SW 1271 (cell line): ENCODE measurements around the gene NEURL1.

Source experiments
- DNase-seq, 2 experiments: peaks; one replicate each; lab custom pipeline; 2025; lab: John Stamatoyannopoulos, UW

Gene NEURL1

GRCh38 chr10:103584216-103585010 lies 90.9 kb downstream of the NEURL1 start:
- DNase-seq = no peak

GRCh38 chr10:103585011-103585405 lies 91.5 kb downstream of the NEURL1 start:
- no peak for DNase-seq

GRCh38 chr10:103587073-103587472 lies 93.6 kb downstream of the NEURL1 start:
- DNase-seq = no peak

GRCh38 chr10:103589074-103589630 lies 95.6 kb downstream of the NEURL1 start:
- no peak for DNase-seq

- DNase-seq = no peak
These were observed 96.6 kb downstream of the NEURL1 start for GRCh38 chr10:103590060-103590459.

- DNase-seq = no peak
These were observed 97.3 kb downstream of the NEURL1 start for GRCh38 chr10:103590744-103591291.

- peak in 1 of 2 experiments; percentile 23 for DNase-seq
These were observed 98.9 kb downstream of the NEURL1 start for GRCh38 chr10:103592186-103593021.

- DNase-seq = no peak
These were observed 99.6 kb downstream of the NEURL1 start for GRCh38 chr10:103593022-103593570.

GRCh38 chr10:103595933-103596726 lies 102.6 kb downstream of the NEURL1 start:
- DNase-seq = no peak

GRCh38 chr10:103597003-103597402 lies 103.5 kb downstream of the NEURL1 start:
- DNase-seq = no peak

GRCh38 chr10:103598654-103599115 lies 105.2 kb downstream of the NEURL1 start:
- DNase-seq = peak; percentile 23 to 44

- DNase-seq = no peak
These were observed 105.7 kb downstream of the NEURL1 start for GRCh38 chr10:103599211-103599610.

GRCh38 chr10:103599907-103600306 lies 106.4 kb downstream of the NEURL1 start:
- no peak for DNase-seq

- DNase-seq = no peak
These were observed 106.8 kb downstream of the NEURL1 start for GRCh38 chr10:103600325-103600724.

GRCh38 chr10:103600956-103601569 lies 107.6 kb downstream of the NEURL1 start:
- no peak for DNase-seq

GRCh38 chr10:103602028-103602851 lies 108.7 kb downstream of the NEURL1 start:
- DNase-seq = no peak

GRCh38 chr10:103602852-103603155 lies 109.3 kb downstream of the NEURL1 start:
- DNase-seq = no peak

GRCh38 chr10:103603382-103603781 lies 109.9 kb downstream of the NEURL1 start:
- no peak for DNase-seq

- DNase-seq = no peak
These were observed 112.0 kb downstream of the NEURL1 start for GRCh38 chr10:103605359-103606096.
